H9 (cell line): ENCODE measurements around the gene SYVN1. TPM values are rescaled to one million over a fixed set of nuclear protein-coding genes. Genes with fewer than 3 reads are reported as not detected.

ENCODE experiments used
- DNase-seq: peaks from one replicate; pipeline ENCODE4 v3.0.0-alpha.2; 2017
- H2AFZ ChIP-seq: one replicate; pipeline ENCODE4 v1.6.1; 2013; ENCODE audit warnings: mild to moderate bottlenecking, low read length, control low read depth, moderate library complexity
- H2AK5ac ChIP-seq: 2 replicates; pipeline ENCODE4 v1.6.1; 2013; ENCODE audit warnings: low read length, control low read depth, mixed read lengths; ENCODE audit not compliant: insufficient read length
- H2BK120ac ChIP-seq: one replicate; pipeline ENCODE4 v1.6.1; 2013; ENCODE audit warnings: low read depth, mild to moderate bottlenecking, low read length, control low read depth, inconsistent platforms; ENCODE audit not compliant: poor library complexity, severe bottlenecking
- H2BK12ac ChIP-seq: 2 replicates; pipeline ENCODE4 v1.6.1; 2013; ENCODE audit warnings: low read length, control low read depth, mixed read lengths, low read depth; ENCODE audit not compliant: insufficient read length
- H2BK15ac ChIP-seq: 2 replicates; pipeline ENCODE4 v1.6.1; 2013; ENCODE audit warnings: low read depth, low read length, control low read depth
- H2BK20ac ChIP-seq: one replicate; pipeline ENCODE4 v1.6.1; 2013; ENCODE audit warnings: low read depth, mild to moderate bottlenecking, low read length, control low read depth, inconsistent platforms; ENCODE audit not compliant: poor library complexity, severe bottlenecking
- H2BK5ac ChIP-seq: 2 replicates; pipeline ENCODE4 v1.6.1; 2013; ENCODE audit warnings: low read length, control low read depth, mixed read lengths; ENCODE audit not compliant: insufficient read length
- H3K14ac ChIP-seq: 2 replicates; pipeline ENCODE4 v1.6.1; 2013; ENCODE audit warnings: low read length, control low read depth; ENCODE audit not compliant: insufficient read depth
- H3K18ac ChIP-seq: 2 replicates; pipeline ENCODE4 v1.6.1; 2013; ENCODE audit warnings: low read depth, mild to moderate bottlenecking, mixed read lengths, low read length, control low read depth; ENCODE audit not compliant: insufficient read length
- H3K23ac ChIP-seq: 2 replicates; pipeline ENCODE4 v1.6.1; 2013; ENCODE audit warnings: low read length, control low read depth, mixed read lengths, low read depth; ENCODE audit not compliant: insufficient read length
- H3K23me2 ChIP-seq: 2 replicates; pipeline ENCODE4 v1.6.1; 2013; ENCODE audit warnings: low read depth, mild to moderate bottlenecking, mixed read lengths, low read length, control low read depth; ENCODE audit not compliant: insufficient read length, poor library complexity, severe bottlenecking
- H3K27ac ChIP-seq: 2 replicates; pipeline ENCODE4 v1.5.1; 2013; ENCODE audit warnings: low read length, control low read depth, mixed read lengths, low read depth; ENCODE audit not compliant: insufficient read length
- H3K27me3 ChIP-seq: 2 replicates; pipeline ENCODE4 v1.6.1; 2013; ENCODE audit warnings: low read length, control low read depth, inconsistent platforms; ENCODE audit not compliant: insufficient read depth
- H3K4ac ChIP-seq: 2 replicates; pipeline ENCODE4 v1.6.1; 2013; ENCODE audit warnings: low read depth, mild to moderate bottlenecking, control low read depth, inconsistent platforms, low read length, moderate library complexity
- H3K4me1 ChIP-seq: 2 replicates; pipeline ENCODE4 v1.6.1; 2013; ENCODE audit warnings: low read length, control low read depth, inconsistent platforms; ENCODE audit not compliant: insufficient read depth
- H3K4me2 ChIP-seq: 2 replicates; pipeline ENCODE4 v1.6.1; 2013; ENCODE audit warnings: low read length, control low read depth, mixed read lengths; ENCODE audit not compliant: insufficient read length, insufficient read depth
- H3K56ac ChIP-seq: 2 replicates; pipeline ENCODE4 v1.6.1; 2013; ENCODE audit warnings: low read depth, mild to moderate bottlenecking, mixed read lengths, low read length, control low read depth; ENCODE audit not compliant: insufficient read length
- H3K79me1 ChIP-seq: 2 replicates; pipeline ENCODE4 v1.6.1; 2013; ENCODE audit warnings: low read depth, mild to moderate bottlenecking, moderate library complexity, low read length, control low read depth, inconsistent platforms; ENCODE audit not compliant: insufficient read depth, poor library complexity, severe bottlenecking
- H3K79me2 ChIP-seq: 2 replicates; pipeline ENCODE4 v1.6.1; 2013; ENCODE audit warnings: low read length, control low read depth, inconsistent platforms; ENCODE audit not compliant: insufficient read depth
- H3K9ac ChIP-seq: 2 replicates; pipeline ENCODE4 v1.6.1; 2013; ENCODE audit warnings: low read length, control low read depth, mixed read lengths; ENCODE audit not compliant: insufficient read length; ENCODE audit errors: extremely low read depth
- H3K9me3 ChIP-seq: one replicate; pipeline ENCODE4 v1.6.1; 2013; ENCODE audit warnings: low read depth, low read length, inconsistent platforms; ENCODE audit not compliant: control insufficient read depth
- H3T11ph ChIP-seq: one replicate; pipeline ENCODE4 v1.6.1; 2013; ENCODE audit warnings: mild to moderate bottlenecking, low read length, control low read depth, inconsistent platforms
- H4K20me1 ChIP-seq: one replicate; pipeline ENCODE4 v1.6.1; 2013; ENCODE audit not compliant: control insufficient read depth, insufficient read length, insufficient read depth
- H4K5ac ChIP-seq: 2 replicates; pipeline ENCODE4 v1.6.1; 2013; ENCODE audit warnings: low read depth, mild to moderate bottlenecking, mixed read lengths, low read length, control low read depth; ENCODE audit not compliant: insufficient read length
- H4K8ac ChIP-seq: replicated peaks from 2 replicates; pipeline ENCODE4 v1.6.1; 2013; ENCODE audit warnings: low read length, control low read depth, mixed read lengths, low read depth; ENCODE audit not compliant: insufficient read length
- H4K91ac ChIP-seq: 2 replicates; pipeline ENCODE4 v1.6.1; 2013; ENCODE audit warnings: low read depth, mild to moderate bottlenecking, moderate library complexity, mixed read lengths, low read length, control low read depth; ENCODE audit not compliant: insufficient read length
- H3K27ac Mint-ChIP-seq, 3 experiments: 2 replicates in 2 of 3; 3 replicates in 1 of 3; pipeline ENCODE4 v1.8.0; 2020 to 2021; ENCODE audit warnings: mixed read lengths in 3 of 3, mild to moderate bottlenecking in 1 of 3, moderate library complexity in 1 of 3
- H3K27me3 Mint-ChIP-seq: 2 replicates; pipeline ENCODE4 v1.8.0; 2021; ENCODE audit warnings: low read depth, mild to moderate bottlenecking, moderate library complexity, mixed read lengths
- H3K36me3 Mint-ChIP-seq, 3 experiments: 2 replicates in 2 of 3; 3 replicates in 1 of 3; pipeline ENCODE4 v1.8.0; 2020 to 2021; ENCODE audit warnings: low read depth in 3 of 3, mixed read lengths in 3 of 3; ENCODE audit not compliant: insufficient read depth in 1 of 3
- H3K4me1 Mint-ChIP-seq, 2 experiments: 2 replicates each; pipeline ENCODE4 v1.8.0; 2020; ENCODE audit warnings: mixed read lengths in 2 of 2
- H3K4me3 Mint-ChIP-seq, 2 experiments: 2 replicates in 1 of 2; 3 replicates in 1 of 2; pipeline ENCODE4 v1.8.0; 2020 to 2021; ENCODE audit warnings: mild to moderate bottlenecking in 2 of 2, mixed read lengths in 2 of 2, moderate library complexity in 1 of 2
- H3K9me3 Mint-ChIP-seq, 2 experiments: 2 replicates in 1 of 2; 3 replicates in 1 of 2; pipeline ENCODE4 v1.8.0; 2020; ENCODE audit warnings: mild to moderate bottlenecking in 2 of 2, mixed read lengths in 2 of 2, moderate library complexity in 1 of 2
- WGBS: extraction: QIAGEN DNeasy Blood & Tissue Kit; methylation state at CpG from one replicate; pipeline ENCODE4 v1.1.7; 2013; ENCODE audit warnings: missing lambda C conversion rate, low lambda C conversion rate, mixed read lengths; ENCODE audit not compliant: insufficient read length; ENCODE audit errors: extremely low coverage; 5-methylcytosine and 5-hydroxymethylcytosine counted together
- total RNA-seq: library from RNA; stranded (reverse); gene quantifications from 2 replicates; pipeline ENCODE4 v1.2.1, GENCODE V29; 2021
- TF ChIP-seq, protein P1 (sequence below): fragments of 200-600 bp; sonication (generic); conservative IDR thresholded peaks from 3 replicates; pipeline ENCODE4 v1.8.0; 2021; ENCODE audit warnings: antibody characterized with exemption, mild to moderate bottlenecking

The SYVN1 gene
- total RNA-seq, 1 experiment from 2014 or later = 31.6 TPM

DNA sequence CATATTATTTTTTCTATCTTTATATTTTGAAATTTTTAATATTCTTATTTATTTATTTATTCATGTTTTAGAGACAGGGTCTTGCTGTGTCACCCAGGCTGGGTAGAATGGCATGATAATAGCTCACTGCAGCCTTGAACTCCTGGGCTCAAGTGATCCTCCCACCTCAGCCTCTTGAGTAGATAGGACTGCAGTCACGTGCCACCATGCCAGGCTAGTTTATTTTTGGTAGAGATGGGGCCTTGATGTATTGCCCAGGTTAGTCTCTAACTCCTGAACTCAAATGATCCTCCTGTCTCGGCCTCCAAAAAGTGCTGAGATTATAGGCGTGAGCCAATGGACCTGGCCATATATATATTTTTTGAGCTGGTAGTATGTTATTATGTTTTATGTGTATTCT, 33.3 kb upstream of the SYVN1 start:
- Histone ChIP-seq H3T11ph (no peak overlapping the region), H2BK12ac (no peak overlapping the region), H2BK120ac (no peak overlapping the region), H3K27ac (no peak overlapping the region), H2BK20ac (no peak overlapping the region), H4K8ac (no peak overlapping the region), H3K14ac (no peak overlapping the region), H3K79me1 (no peaks in the 10 kb centered on the region), H2BK5ac (no peak overlapping the region), H3K18ac (no peak overlapping the region), H3K23ac (no peak overlapping the region), H2BK15ac (no peak overlapping the region), H3K79me2 (no peaks in the 10 kb centered on the region), H3K9ac (no peak overlapping the region), H2AK5ac (no peak overlapping the region), H3K4ac (no peak overlapping the region), H2AFZ (no peak overlapping the region), H4K20me1 (no peaks in the 10 kb centered on the region), H4K5ac (no peak overlapping the region), H4K91ac (no peak overlapping the region), H3K27me3 (no peaks in the 10 kb centered on the region), H3K4me2 (no peak overlapping the region), H3K4me1 (no peaks in the 10 kb centered on the region; the same call in 1 of the 2 replicates), H3K23me2 (no peaks in the 10 kb centered on the region), H3K56ac (no peak overlapping the region), H3K9me3 (no peaks in the 10 kb centered on the region)
- no peaks in the 10 kb centered on the region; a peak in 1 of 7 replicates for H3K36me3 Mint-ChIP-seq
- H3K27ac Mint-ChIP-seq = no peak overlapping the region
- no peaks in the 10 kb centered on the region for H3K9me3 Mint-ChIP-seq
- WGBS = no CpG with 5 or more reads among the region's 3 CpGs
- no peaks in the 10 kb centered on the region; the same call in 1 of the 2 replicates for H3K27me3 Mint-ChIP-seq
- H3K4me1 Mint-ChIP-seq = peaks cover 7 to 15% of the 10 kb centered on the region in 2 experiments
- no peak for DNase-seq
- no peak overlapping the region for H3K4me3 Mint-ChIP-seq
- TF ChIP-seq, protein P1, sequence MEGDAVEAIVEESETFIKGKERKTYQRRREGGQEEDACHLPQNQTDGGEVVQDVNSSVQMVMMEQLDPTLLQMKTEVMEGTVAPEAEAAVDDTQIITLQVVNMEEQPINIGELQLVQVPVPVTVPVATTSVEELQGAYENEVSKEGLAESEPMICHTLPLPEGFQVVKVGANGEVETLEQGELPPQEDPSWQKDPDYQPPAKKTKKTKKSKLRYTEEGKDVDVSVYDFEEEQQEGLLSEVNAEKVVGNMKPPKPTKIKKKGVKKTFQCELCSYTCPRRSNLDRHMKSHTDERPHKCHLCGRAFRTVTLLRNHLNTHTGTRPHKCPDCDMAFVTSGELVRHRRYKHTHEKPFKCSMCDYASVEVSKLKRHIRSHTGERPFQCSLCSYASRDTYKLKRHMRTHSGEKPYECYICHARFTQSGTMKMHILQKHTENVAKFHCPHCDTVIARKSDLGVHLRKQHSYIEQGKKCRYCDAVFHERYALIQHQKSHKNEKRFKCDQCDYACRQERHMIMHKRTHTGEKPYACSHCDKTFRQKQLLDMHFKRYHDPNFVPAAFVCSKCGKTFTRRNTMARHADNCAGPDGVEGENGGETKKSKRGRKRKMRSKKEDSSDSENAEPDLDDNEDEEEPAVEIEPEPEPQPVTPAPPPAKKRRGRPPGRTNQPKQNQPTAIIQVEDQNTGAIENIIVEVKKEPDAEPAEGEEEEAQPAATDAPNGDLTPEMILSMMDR = no peak
